ENCODE results near the gene KCTD2.
"Not testable (repeated sequence)": the region's sequence is repeated elsewhere in the genome, so short reads cannot be mapped to it uniquely, and the experiment has no call there.

DNA sequence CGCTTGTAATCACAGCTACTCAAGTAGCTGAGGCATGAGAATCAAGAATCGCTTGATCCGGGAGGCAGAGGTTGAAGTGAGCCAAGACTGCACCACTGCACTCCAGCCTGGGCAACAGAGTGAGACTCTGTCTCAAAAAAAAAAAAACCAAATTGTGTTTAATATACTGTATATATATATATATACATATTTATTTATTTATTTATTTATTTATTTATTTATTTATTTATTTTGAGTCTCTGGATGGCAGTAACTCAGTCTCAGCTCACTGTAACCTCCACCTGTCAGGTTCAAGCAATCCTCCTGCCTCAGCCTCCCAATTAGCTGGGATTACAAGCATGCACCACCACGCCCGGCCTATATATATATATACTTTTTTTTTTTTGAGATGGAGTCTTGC, 25.9 kb downstream of the KCTD2 start:
- TF ChIP-seq, protein P1, sequence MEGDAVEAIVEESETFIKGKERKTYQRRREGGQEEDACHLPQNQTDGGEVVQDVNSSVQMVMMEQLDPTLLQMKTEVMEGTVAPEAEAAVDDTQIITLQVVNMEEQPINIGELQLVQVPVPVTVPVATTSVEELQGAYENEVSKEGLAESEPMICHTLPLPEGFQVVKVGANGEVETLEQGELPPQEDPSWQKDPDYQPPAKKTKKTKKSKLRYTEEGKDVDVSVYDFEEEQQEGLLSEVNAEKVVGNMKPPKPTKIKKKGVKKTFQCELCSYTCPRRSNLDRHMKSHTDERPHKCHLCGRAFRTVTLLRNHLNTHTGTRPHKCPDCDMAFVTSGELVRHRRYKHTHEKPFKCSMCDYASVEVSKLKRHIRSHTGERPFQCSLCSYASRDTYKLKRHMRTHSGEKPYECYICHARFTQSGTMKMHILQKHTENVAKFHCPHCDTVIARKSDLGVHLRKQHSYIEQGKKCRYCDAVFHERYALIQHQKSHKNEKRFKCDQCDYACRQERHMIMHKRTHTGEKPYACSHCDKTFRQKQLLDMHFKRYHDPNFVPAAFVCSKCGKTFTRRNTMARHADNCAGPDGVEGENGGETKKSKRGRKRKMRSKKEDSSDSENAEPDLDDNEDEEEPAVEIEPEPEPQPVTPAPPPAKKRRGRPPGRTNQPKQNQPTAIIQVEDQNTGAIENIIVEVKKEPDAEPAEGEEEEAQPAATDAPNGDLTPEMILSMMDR (IDR thresholded peaks at IDR 0.05 in 4 of 5, conservative IDR thresholded peaks at IDR 0.05 in 1 of 5) = not testable (repeated sequence)
- TF ChIP-seq POLR2A (IDR thresholded peaks at IDR 0.05) = not testable (repeated sequence)
